OCI-LY7 (cell line): Measurements from ENCODE around the gene HOXD8. TPM values are rescaled to one million over a fixed set of nuclear protein-coding genes. Genes with fewer than 3 reads are reported as not detected.

Source experiments
- BruUV-seq: library from RNA; stranded (reverse); fragments of 400-500 nt; replicated peaks from 2 replicates; lab custom pipeline; 2021; lab: Mats Ljungman, UMichigan
- CTCF ChIA-PET: fragments of 300-600 bp; sonication (Branson Sonifier 250); formaldehyde crosslinking; loops from one replicate; lab custom pipeline; 2022; ENCODE audit warnings: antibody characterized with exemption; ENCODE audit not compliant: unreplicated experiment; lab: Charles Lee
- POLR2A ChIA-PET: fragments of 300-600 bp; sonication (Branson Sonifier 250); formaldehyde crosslinking; loops from one replicate; lab custom pipeline; 2022; ENCODE audit warnings: antibody characterized with exemption; lab: Charles Lee
- DNase-seq: peaks from one replicate; pipeline ENCODE4 v3.0.0-alpha.2; 2015; ENCODE audit warnings: low spot score
- H2AFZ ChIP-seq: fragments of 200-600 bp; sonication (generic), shearing (Covaris generic); 2 replicates; pipeline ENCODE4 v1.6.1; 2014; ENCODE audit warnings: mild to moderate bottlenecking, antibody characterized with exemption, low read length, moderate library complexity
- H3K27ac ChIP-seq: fragments of 200-600 bp; sonication (generic); 2 replicates; pipeline ENCODE4 v1.5.1; 2014; ENCODE audit warnings: mixed run types, low read depth, mild to moderate bottlenecking, moderate library complexity, low read length, inconsistent platforms; ENCODE audit not compliant: poor library complexity, severe bottlenecking
- H3K36me3 ChIP-seq: fragments of 200-600 bp; sonication (generic); 2 replicates; pipeline ENCODE4 v1.6.1; 2014; ENCODE audit warnings: mild to moderate bottlenecking, antibody characterized with exemption, low read length, moderate library complexity, mixed read lengths; ENCODE audit not compliant: insufficient read depth
- H3K4me1 ChIP-seq: fragments of 200-600 bp; sonication (generic); 2 replicates; pipeline ENCODE4 v1.5.1; 2014; ENCODE audit warnings: mild to moderate bottlenecking, low read length; ENCODE audit not compliant: insufficient read depth, poor library complexity, severe bottlenecking
- H3K4me2 ChIP-seq: fragments of 200-600 bp; sonication (generic); 2 replicates; pipeline ENCODE4 v1.6.1; 2014; ENCODE audit warnings: mild to moderate bottlenecking, low read length
- H3K4me3 ChIP-seq: fragments of 200-600 bp; sonication (generic); 2 replicates; pipeline ENCODE4 v1.5.1; 2014; ENCODE audit warnings: mild to moderate bottlenecking, low read depth, low read length; ENCODE audit not compliant: poor library complexity, severe bottlenecking
- H3K79me2 ChIP-seq: fragments of 200-600 bp; sonication (generic); 2 replicates; pipeline ENCODE4 v1.6.1; 2016; ENCODE audit warnings: low read depth, mild to moderate bottlenecking, low read length, moderate library complexity, mixed read lengths; ENCODE audit not compliant: insufficient read depth
- H3K9me2 ChIP-seq: fragments of 200-600 bp; sonication (generic); 2 replicates; pipeline ENCODE4 v1.6.1; 2016; ENCODE audit warnings: mild to moderate bottlenecking, low read length, mixed read lengths; ENCODE audit not compliant: insufficient read depth
- H3K9me3 ChIP-seq: fragments of 200-600 bp; sonication (generic); 2 replicates; pipeline ENCODE4 v1.6.1; 2014; ENCODE audit warnings: mild to moderate bottlenecking, mixed run types, low read length, mixed read lengths
- H4K20me1 ChIP-seq: fragments of 200-600 bp; sonication (generic); 2 replicates; pipeline ENCODE4 v1.6.1; 2014; ENCODE audit warnings: mild to moderate bottlenecking, antibody characterized with exemption, low read length, moderate library complexity, mixed read lengths; ENCODE audit not compliant: insufficient read depth
- EZH2phosphoT487 ChIP-seq: fragments of 200-600 bp; sonication (generic); IDR thresholded peaks from 2 replicates; pipeline ENCODE4 v1.6.1; 2018; ENCODE audit warnings: low read depth, borderline replicate concordance, mild to moderate bottlenecking, mixed run types, antibody characterized with exemption, low read length, moderate library complexity, mixed read lengths
- intact Hi-C: fragments of 100-400 bp; cut with micrococcal nuclease; formaldehyde crosslinking; loops from one replicate; pipeline ENCODE4 v1.10.0; 2022; ENCODE audit not compliant: unreplicated experiment
- total RNA-seq, 2 experiments: library from RNA; depleted of rRNA in 1 of 2; stranded (reverse); fragments of >200 nt in 1 of 2; shearing (Covaris generic) in 1 of 2; gene quantifications; 2 replicates each; pipeline ENCODE4 v1.2.3, GENCODE V29; 2014 to 2022
- TF ChIP-seq, protein P1 (sequence below): fragments of 200-600 bp; sonication (generic); conservative IDR thresholded peaks from 2 replicates; pipeline ENCODE4 v1.5.1; 2014; ENCODE audit warnings: mild to moderate bottlenecking, antibody characterized with exemption, low read length, moderate library complexity, mixed read lengths

The HOXD8 gene
- total RNA-seq, 2 experiments from 2014 or later, result not detected

DNA sequence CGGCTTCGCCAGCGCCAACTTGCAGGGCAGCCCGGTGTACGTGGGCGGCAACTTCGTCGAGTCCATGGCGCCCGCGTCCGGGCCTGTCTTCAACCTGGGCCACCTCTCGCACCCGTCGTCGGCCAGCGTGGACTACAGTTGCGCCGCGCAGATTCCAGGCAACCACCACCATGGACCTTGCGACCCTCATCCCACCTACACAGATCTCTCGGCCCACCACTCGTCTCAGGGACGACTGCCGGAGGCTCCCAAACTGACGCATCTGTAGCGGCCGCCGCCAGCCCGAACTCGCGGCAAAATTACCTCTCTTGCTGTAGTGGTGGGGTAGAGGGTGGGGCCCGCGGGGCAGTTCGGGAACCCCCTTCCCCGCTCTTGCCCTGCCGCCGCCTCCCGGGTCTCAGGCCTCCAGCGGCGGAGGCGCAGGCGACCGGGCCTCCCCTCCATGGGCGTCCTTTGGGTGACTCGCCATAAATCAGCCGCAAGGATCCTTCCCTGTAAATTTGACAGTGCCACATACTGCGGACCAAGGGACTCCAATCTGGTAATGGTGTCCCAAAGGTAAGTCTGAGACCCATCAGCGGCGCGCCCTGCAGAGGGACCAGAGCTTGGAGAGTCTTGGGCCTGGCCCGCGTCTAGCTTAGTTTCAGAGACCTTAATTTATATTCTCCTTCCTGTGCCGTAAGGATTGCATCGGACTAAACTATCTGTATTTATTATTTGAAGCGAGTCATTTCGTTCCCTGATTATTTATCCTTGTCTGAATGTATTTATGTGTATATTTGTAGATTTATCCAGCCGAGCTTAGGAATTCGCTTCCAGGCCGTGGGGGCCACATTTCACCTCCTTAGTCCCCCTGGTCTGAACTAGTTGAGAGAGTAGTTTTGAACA, 42.7 kb downstream of the HOXD8 start:
- no peaks in the 10 kb centered on the region for H3K79me2 ChIP-seq
- H4K20me1 ChIP-seq, result no peaks in the 10 kb centered on the region
- ChIA-PET CTCF (no interaction called here), POLR2A (interaction anchor here (0.6 kb wide), 1 partner anchor 191 kb away, joined by 3 read pairs; no protein-coding TSS in a partner anchor)
- no peak for DNase-seq
- intact Hi-C loops, result no loop called here
- H3K4me1 ChIP-seq, result no peaks in the 10 kb centered on the region
- no peaks in the 10 kb centered on the region for H3K9me2 ChIP-seq
- H2AFZ ChIP-seq, result no peak overlapping the region
- no peaks in the 10 kb centered on the region for H3K9me3 ChIP-seq
- no peak overlapping the region for H3K27ac ChIP-seq
- no peak overlapping the region for H3K4me3 ChIP-seq
- BruUV-seq, result no TSS peak
- TF ChIP-seq, protein P1, sequence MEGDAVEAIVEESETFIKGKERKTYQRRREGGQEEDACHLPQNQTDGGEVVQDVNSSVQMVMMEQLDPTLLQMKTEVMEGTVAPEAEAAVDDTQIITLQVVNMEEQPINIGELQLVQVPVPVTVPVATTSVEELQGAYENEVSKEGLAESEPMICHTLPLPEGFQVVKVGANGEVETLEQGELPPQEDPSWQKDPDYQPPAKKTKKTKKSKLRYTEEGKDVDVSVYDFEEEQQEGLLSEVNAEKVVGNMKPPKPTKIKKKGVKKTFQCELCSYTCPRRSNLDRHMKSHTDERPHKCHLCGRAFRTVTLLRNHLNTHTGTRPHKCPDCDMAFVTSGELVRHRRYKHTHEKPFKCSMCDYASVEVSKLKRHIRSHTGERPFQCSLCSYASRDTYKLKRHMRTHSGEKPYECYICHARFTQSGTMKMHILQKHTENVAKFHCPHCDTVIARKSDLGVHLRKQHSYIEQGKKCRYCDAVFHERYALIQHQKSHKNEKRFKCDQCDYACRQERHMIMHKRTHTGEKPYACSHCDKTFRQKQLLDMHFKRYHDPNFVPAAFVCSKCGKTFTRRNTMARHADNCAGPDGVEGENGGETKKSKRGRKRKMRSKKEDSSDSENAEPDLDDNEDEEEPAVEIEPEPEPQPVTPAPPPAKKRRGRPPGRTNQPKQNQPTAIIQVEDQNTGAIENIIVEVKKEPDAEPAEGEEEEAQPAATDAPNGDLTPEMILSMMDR, result no peak
- no peak for TF ChIP-seq EZH2phosphoT487
- H3K36me3 ChIP-seq, result no peaks in the 10 kb centered on the region
- H3K4me2 ChIP-seq, result no peak overlapping the region

DNA sequence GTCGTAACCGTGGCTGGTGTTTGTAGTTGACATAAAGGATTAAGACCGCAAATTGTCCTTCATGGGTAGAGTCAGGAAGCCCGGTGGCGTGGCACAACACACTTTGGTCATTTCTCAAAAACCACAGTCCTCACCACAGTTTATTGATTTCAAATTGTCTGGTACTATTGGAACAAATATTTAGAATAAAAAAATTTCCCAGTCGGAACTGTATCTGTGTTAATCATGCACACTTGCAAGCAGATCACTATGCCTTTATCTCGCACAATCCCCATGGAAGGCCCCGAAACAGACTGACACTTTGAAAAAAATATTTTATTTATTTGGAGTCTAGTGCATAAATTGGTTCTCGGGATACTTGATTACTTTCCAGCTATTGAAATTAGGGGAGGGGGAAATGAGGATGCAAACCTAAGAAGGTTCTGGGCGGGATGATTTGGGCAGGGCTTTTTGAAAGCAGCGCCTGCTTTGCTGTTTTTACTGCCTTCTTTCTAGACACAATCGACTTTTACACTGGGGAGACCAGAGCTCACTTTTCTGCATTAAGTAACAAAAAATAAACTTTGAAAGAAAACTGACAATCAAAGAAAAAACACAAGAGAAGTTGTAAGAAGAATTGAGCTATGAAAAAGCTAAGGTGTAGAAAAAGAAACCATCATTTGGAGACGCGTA, 43.5 kb downstream of the HOXD8 start:
- no peaks in the 10 kb centered on the region for H3K79me2 ChIP-seq
- no peak overlapping the region for H3K4me2 ChIP-seq
- TF ChIP-seq, protein P1, result no peak
- no peak for TF ChIP-seq EZH2phosphoT487
- POLR2A ChIA-PET, result interaction anchor here (0.6 to 0.7 kb wide), 2 partner anchors 29 to 190 kb away, joined by 3 read pairs; no protein-coding TSS in a partner anchor
- CTCF ChIA-PET, result no interaction called here
- no peak overlapping the region for H3K4me3 ChIP-seq
- H3K36me3 ChIP-seq, result no peaks in the 10 kb centered on the region
- BruUV-seq, result no TSS peak
- H3K9me3 ChIP-seq, result no peaks in the 10 kb centered on the region
- H3K27ac ChIP-seq, result no peak overlapping the region
- no peaks in the 10 kb centered on the region for H4K20me1 ChIP-seq
- intact Hi-C loops, result no loop called here
- H2AFZ ChIP-seq, result no peak overlapping the region
- DNase-seq, result no peak
- H3K4me1 ChIP-seq, result no peaks in the 10 kb centered on the region
- H3K9me2 ChIP-seq, result no peaks in the 10 kb centered on the region
